GM13976 (cell line): ENCODE data around the gene CLIP2.
A peak's percentile ranks its signal among the peaks of the same experiment; 100 is the strongest.
"Not testable (repeated sequence)": the region's sequence is repeated elsewhere in the genome, so short reads cannot be mapped to it uniquely, and the experiment has no call there.

Experiments used
- DNase-seq: peaks from one replicate; pipeline ENCODE4 v3.0.0; 2012; ENCODE audit warnings: low spot score
- CTCF ChIP-seq: IDR thresholded peaks from 2 replicates; pipeline ENCODE4 v1.5.1; 2012; ENCODE audit warnings: borderline replicate concordance, mild to moderate bottlenecking; ENCODE audit not compliant: insufficient read depth; ENCODE audit errors: extremely low read depth, missing control alignments, control extremely low read depth
- in situ Hi-C: fragments of 300-500 bp; cut with MboI; formaldehyde crosslinking; loops from one replicate; pipeline ENCODE4 v1.12.0; 2022; ENCODE audit warnings: low sequenced_read_pairs, mixed read lengths, inconsistent platforms; ENCODE audit not compliant: unreplicated experiment

Gene CLIP2

DNA sequence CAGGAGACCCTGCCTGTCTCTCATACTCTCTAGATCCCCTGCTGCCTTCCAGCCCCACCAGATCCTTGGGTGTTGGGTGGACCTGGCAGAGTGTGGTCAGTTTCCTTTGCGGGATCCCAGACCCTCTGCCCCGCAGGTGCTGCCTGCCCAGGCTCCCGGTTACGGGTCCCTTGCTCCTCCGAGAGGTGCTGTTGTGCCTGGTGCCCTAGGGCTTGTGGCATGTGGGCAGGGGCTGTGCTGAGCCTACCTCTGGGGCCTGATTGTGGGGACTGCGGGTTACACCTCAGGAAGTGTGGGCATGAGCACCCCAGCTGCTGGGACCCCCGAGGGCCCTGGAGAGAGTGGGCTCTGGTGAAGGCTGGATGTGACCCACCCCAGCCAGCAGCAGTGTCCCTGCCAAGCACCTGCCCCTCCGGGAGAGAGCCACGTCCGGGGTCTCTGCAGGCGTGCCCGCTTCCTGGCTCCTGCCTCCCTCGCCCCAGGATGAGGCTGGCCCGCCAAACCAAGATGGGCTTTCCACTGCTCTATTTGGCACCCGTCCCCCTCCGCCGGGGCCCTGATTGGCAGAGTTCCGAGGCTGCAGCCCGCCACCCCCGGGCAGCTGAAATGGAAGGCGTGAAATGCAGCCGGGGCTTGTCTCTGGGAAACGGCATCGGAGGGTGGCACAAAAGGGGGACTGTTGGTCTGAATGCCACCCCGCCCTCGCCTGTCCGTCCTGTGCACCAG, 17.0 kb downstream of the CLIP2 start:
- peak; percentile 28 for DNase-seq
- TF ChIP-seq CTCF = no peak
- in situ Hi-C loops = no loop called here

DNA sequence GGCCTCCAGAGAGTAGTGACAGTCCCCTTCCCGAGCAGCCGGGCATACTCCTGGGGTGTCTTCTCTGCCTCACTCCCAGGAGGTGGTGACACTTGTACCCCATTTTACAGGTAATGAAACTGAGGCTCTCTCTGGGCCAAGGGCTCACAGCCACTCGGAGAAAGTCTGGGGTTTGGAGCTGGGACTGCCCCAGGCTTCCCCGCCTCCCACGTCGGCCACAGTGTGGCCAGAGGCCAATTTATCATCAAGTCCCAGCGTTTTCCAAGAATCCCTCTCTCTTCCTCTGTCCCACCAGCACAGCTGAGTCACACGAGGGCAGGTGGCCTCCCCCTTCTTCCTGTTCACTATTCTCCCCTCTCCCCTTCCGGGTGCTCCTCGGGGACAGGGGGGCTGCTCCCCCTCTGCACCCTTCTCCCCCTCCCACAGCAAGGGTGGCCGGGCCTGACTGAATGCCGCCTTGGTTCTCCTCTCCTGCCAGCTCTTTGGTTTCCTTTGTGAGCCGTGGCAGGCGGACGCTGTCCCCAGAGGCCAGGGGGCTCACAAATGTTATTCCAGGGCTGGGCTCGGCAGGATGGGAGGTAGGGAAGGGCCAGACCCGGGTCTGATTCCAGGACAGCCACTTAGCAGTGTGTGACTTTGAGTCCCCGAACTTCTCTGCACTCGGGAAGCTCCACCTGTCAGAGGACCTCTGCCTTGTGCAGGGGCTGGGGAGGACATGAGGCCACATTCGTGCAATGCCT, 17.7 kb downstream of the CLIP2 start:
- in situ Hi-C loops = no loop called here
- DNase-seq = peak; percentile 71
- TF ChIP-seq CTCF = no peak

DNA sequence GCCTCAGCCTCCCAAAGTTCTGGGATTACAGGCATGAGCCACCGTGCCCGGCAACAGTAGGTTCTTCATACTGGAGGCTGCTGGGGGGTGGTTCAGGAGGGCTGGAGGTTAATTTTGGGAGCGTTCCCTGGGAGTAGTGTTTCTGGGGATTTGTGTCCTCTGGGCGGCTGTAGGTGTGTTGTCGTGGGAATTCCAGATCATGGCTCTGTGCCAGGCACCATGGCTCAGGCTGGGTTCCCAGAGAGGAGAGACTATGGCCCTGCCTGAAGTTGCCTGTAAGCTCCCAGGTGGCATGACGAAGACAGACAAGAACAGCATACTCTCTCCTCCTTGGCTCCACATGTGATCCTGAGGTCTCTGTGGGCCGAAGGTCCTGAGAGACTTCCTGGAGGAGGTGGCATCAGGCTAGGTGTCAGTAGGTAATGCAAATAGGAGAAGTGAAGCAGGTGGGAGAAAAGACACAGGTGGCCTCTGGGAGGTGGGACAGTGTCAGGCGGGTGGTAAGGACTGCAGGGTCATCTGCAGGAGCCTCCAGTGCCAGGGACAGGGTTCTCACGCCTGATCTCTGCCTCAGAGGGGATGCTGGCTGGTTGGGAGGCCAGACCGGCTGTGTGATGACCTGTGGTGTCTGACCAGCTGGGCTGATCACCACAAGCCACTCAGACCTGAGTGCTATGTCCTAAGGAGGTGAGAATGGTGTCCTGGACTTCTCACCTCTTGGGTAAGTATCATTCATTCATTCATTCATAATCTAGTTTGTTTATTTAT, 18.7 kb downstream of the CLIP2 start:
- TF ChIP-seq CTCF = no peak
- no peak for DNase-seq
- in situ Hi-C loops = no loop called here

- no peak for DNase-seq
- no peak for TF ChIP-seq CTCF
- in situ Hi-C loops = no loop called here
Measured at GRCh38 chr7:74309181-74309580, 20.0 kb downstream of the CLIP2 start.

GRCh38 chr7:74311305-74311744, 22.1 kb downstream of the CLIP2 start:
- no peak for DNase-seq
- in situ Hi-C loops = no loop called here
- TF ChIP-seq CTCF = no peak

- in situ Hi-C loops = no loop called here
- no peak for DNase-seq
- no peak for TF ChIP-seq CTCF
Measured at GRCh38 chr7:74312418-74313028, 23.3 kb downstream of the CLIP2 start.

- in situ Hi-C loops, DNase-seq: not testable (repeated sequence)
Measured at GRCh38 chr7:74315891-74316290, 26.7 kb downstream of the CLIP2 start.
